ENCODE measurements around the gene MFSD12.
"Not testable (repeated sequence)": the region's sequence is repeated elsewhere in the genome, so short reads cannot be mapped to it uniquely, and the experiment has no call there.

Gene MFSD12

DNA sequence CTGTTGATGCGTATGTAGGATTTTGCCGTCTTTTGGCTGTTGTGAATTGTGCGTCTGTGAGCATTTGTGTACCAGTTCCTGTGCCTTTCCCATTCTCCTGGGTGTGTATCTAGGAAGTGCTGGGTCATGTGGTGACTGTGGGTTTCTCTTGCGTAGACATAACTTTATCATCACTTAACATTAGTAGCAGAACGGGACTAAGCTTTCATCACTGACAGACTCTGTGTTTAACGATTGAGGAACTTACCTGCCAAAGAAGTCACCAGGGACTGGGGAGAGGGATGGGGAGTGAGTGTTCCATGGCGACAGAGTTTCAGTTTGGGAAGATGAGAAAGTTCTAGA is 36.3 kb downstream of the MFSD12 start:
- DNase-seq: peak; percentile 80

GRCh38 chr19:3520166-3521103 is 37.0 kb downstream of the MFSD12 start:
- DNase-seq: peak; percentile 89

DNA sequence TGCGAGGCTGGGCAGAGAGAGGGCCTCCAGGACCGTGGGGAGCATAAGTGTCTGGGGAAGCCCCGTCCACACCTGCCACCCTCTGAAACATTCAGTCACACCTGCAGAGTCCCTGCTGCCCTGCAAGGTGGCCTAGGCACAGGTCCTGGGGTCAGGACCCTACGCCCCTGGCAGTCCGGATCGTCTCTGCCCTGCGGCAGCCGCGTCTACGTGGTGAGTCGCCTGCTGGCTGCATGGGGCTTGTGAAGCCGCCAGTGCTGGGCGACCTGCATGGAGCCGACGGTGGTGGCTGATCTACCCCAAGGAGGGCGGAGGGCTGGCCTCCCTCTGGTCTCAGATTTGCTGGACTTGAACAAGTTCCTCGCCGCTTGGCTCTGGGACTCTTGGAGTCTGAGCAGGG is 38.3 kb downstream of the MFSD12 start:
- DNase-seq: no peak

- no peak for DNase-seq
Measured at GRCh38 chr19:3518659-3519058, 38.7 kb downstream of the MFSD12 start.

GRCh38 chr19:3518255-3518654 is 39.1 kb downstream of the MFSD12 start:
- DNase-seq: no peak

GRCh38 chr19:3517638-3518037 is 39.7 kb downstream of the MFSD12 start:
- DNase-seq: peak; percentile 8

DNA sequence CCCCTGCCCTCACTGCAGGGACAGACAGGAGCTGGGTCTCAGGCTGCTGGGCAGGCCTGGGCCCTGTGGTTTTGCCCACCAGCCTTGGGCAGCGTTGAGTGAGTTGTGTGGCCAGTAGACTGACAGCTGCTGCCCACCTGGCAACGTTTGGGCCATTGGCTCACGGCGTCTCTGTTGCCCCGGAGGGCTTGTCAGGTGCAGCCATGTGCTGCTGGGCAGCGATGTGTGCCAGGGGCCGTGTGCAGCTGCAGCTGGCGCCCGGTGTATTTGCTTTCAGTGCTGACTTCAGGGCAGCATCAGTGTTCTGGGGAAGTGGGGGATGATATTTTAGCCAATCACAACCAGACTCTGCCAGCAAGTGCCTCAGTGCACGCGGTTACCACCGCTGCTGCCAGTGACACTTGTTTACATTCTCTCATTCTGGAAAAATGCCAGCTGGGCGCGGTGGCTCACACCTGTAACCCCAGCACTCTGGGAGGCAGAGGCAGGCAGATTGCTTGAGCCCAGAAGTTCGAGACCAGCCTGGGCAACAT is 40.6 kb downstream of the MFSD12 start:
- DNase-seq: no peak

DNA sequence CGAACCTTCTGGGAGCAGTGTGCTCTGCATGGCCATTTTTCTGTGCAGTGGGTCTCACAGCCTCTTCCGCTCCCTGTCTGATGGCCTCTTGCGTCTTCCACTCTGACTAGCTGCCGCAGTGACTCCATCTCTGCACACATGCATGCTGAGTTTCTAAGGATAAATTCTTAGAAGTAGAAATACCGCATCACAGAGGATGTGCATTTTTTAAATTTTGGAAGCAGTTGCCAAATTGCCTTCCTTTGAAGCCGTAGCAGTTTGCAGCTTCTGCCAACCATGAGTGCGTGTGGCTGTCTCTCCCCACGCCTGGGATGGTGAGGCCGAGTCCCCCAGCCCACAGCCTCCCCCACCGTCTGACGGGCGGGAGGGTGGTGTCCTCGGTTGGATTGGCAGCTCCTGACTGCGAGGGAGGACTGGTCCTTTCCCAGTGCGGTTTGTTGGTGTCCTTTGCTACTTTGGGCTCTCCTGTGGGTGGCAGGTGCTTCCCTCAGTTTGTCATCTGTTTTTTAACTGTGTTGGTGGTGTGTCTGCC is 41.4 kb downstream of the MFSD12 start:
- DNase-seq: no peak

- no peak for DNase-seq
Measured at GRCh38 chr19:3514930-3515329, 42.5 kb downstream of the MFSD12 start.

DNA sequence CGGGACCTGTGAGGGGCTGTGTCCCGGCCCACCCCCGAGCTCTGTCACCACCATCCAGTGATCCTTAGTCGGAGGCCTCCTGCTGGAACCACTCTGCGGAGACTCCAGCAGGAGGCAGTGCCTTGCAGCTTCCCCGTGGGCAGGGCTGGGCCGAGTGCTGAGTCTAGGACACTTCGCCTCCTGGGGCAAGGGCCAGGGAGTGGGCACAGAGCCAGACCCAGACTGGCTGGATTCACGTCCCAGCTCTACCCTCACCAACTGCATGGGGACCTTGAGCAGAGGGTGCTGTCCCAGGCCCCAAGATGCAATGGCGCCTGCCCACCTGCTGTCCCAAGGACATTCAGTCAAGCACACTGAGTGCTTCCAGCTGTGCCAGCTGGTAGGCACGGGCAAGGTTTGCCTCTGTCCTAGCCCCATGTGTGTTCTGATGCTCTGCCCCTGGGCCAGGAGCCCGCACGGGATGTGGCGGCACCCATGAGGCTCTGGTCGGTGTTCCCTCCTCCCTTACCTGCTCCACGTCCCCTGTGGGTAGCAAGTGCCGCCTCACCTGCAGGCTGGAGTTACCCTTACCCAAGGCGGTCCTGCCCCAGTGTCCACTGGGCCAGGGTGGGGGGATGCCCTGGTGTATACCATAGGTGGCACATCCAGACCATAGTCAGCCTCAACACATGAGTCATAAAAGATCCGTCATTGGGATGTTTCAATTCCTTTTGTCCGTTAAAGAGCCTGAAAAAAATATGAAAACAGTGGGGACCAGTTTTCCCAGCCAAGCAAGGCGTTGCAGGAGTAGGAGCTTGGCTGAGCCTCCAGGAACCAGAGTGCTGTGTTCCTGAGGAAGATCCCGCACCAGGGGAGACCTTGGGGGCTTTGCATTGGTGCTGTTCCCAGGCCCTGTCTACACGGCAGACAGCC is 43.9 kb downstream of the MFSD12 start:
- no peak for DNase-seq

DNA sequence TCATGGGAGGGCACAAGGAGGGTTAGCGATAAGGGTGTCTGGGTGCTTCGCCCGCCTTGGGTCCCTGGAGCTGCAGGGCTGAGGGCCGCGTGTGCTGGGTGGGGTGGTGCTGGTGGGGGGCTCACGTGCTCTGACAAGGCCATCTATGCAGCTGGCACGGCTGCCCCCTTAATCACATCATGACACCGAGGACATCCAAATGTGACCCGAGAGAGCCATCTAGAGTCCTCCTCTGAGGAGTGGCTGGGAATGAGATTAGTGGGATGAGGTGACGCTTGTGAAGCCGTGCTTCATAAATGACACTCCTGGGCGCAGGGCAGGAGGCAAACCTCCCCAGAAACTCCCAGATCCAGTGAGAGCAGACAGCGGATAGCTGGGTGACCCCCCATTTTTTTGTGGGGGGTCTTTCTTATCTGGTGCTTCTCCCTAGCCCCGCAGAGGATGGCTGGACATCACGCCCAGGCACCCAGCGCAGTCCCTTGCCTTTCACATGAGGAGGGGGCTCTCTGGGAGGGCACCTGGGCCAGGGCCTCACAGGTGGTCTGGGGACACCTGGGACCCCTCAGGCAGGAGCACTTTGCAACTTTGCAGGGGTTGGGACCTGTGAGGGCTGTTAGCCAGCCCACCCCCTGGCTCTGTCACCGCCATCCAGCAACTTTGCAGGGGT is 44.7 kb downstream of the MFSD12 start:
- DNase-seq: no peak

DNA sequence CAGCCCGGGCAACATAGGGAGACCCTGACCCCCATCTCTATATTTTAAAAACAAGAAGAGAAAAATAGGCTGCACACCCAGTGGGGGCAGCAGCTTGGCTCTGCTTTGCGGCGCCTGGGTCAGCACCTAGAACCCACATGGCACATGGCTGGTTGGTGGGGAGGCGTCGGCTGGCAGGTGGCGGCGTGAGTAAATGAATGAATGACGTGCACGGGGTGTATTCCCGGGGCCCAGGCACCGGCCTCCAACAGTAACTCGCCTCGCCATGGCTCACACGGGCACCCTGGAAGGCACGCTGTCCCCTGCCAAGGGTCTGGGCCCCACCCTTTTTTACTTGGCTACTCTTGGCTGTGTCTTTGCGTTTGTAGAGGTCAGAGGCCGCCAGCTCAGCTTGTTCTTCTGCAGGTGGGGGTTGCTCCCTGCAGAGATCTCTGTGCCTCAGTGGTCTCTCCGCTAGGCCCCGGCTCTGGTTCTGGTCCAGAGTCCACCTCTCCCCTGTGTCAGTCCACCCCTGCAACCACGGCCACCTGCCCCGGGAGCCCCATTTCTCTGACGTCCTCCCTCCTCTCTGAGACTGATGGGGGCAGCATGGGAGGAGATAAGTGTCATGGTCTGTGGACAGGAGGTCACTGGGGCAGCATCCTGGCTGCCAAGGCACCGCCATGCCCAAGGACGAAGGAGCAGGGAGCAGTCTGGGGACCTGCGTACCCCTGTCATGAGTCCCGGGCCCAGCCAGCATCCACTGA is 45.7 kb downstream of the MFSD12 start:
- DNase-seq: no peak

GRCh38 chr19:3510727-3511126 is 46.7 kb downstream of the MFSD12 start:
- DNase-seq: no peak

DNA sequence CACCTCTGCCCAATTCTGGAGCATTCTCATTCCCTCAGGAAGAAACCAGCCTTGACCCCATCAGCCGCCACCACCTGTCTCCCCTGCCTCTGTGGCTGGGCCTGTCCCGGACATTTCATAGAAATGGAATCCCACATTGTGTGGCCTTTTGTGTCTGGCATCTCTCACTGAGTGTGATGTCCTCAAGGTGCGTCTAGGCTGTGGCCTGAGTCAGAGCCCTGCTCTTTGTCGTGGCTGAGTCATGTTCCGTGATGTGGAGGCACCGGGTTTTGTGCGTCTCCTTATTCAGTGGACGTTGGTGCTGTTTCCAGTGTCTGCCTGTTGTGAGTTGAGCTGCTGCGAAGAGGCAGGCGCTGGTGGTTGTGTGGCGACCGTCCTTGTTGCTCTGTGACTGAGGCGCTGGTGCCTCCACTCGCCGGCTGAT is 47.8 kb downstream of the MFSD12 start:
- DNase-seq: no peak

- DNase-seq: no peak
Measured at GRCh38 chr19:3508771-3509535, 48.4 kb downstream of the MFSD12 start.

- DNase-seq: not testable (repeated sequence)
Measured at GRCh38 chr19:3508121-3508661, 49.2 kb downstream of the MFSD12 start.

DNA sequence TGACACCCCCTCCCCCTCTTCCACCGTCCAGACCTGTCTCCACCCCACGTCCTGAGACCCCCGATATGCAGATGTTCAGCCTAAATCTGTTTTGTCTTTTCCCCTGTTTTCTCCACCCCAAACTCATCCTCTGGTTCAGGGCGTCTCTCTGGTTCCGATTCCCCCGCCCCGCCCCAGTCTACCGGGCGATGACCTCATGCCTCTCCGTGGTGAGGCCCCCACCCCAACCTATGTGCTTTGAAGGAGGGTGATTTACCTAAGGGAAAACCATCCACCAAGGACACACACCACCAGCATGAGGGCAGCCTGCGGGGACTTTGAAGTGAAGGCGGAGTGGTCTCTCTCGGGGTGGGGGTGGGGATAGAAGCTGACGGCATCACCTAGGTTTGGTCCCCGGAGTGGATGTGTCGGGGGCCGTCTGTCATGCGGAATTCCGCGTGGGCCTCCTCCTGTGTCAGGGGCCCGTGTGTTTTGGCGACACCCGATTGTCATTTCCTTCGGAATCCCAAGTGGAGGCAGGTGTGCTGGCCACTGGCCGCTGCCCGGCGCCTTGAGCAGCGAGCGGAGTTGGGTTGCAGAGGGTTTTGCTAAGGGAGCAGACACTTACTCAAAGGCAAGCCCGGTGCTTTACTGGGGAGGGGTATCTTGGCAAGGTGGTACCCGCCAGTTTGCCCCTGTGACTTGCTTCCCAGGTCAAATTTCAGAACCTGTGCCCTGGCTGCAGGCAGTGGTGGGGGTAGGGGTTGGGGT is 49.8 kb downstream of the MFSD12 start:
- DNase-seq: no peak

- DNase-seq: peak; percentile 14
Measured at GRCh38 chr19:3506384-3507340, 50.7 kb downstream of the MFSD12 start.

Data from OCI-M1 (cell line).